Loucy (cell line): Measurements from ENCODE around the gene NOM1.

Experiments used
- CTCF ChIP-seq: fragments of 200-600 bp; sonication (generic); conservative IDR thresholded peaks from 2 replicates; pipeline ENCODE4 v1.5.1; 2014; ENCODE audit warnings: mild to moderate bottlenecking, antibody characterized with exemption, low read length
- EZH2phosphoT487 ChIP-seq: fragments of 200-600 bp; IDR thresholded peaks from 2 replicates; pipeline ENCODE4 v1.6.1; 2018; ENCODE audit warnings: antibody characterized with exemption, mild to moderate bottlenecking, moderate library complexity, borderline replicate concordance

GRCh38 chr7:157000741-157001653 is 51.5 kb downstream of the NOM1 start:
- TF ChIP-seq CTCF (no peak), EZH2phosphoT487 (no peak)
